K562 (cell line): ENCODE data around the gene SPX.

Experiments
- CTCF ChIP-seq, 3 experiments: IDR thresholded peaks in 2 of 3; conservative IDR thresholded peaks in 1 of 3; 2 replicates each; pipeline ENCODE4 v1.5.1; 2011 to 2012; ENCODE audit warnings: low read length in 3 of 3, mild to moderate bottlenecking in 3 of 3, control low read depth in 2 of 3, improper control_type of control experiment in 1 of 3, inconsistent platforms in 1 of 3, low read depth in 1 of 3, mixed read lengths in 1 of 3, moderate library complexity in 1 of 3; ENCODE audit not compliant: insufficient read depth in 2 of 3
- E2F8 ChIP-seq: fragments of 450-650 bp; IDR thresholded peaks from 2 replicates; pipeline ENCODE4 v1.7.1; 2018; ENCODE audit warnings: mild to moderate bottlenecking, low read depth; ENCODE audit not compliant: partially characterized antibody
- EP300 ChIP-seq: IDR thresholded peaks from 2 replicates; pipeline ENCODE4 v1.6.1; 2012; ENCODE audit warnings: low read length, improper control_type of control experiment
- GATA2 ChIP-seq: sonication (generic); formaldehyde crosslinking; IDR thresholded peaks from 2 replicates; pipeline ENCODE4 v1.4.0; 2020; ENCODE audit warnings: mild to moderate bottlenecking, missing genetic modification reagents
- MNT ChIP-seq, 2 experiments: fragments of 450-650 bp; conservative IDR thresholded peaks; 2 replicates each; pipeline ENCODE4 v1.6.1; 2017; ENCODE audit warnings: mild to moderate bottlenecking in 2 of 2, moderate library complexity in 2 of 2
- MYBL2 ChIP-seq, 2 experiments: fragments of 450-650 bp in 1 of 2; sonication (generic) in 1 of 2; formaldehyde crosslinking in 1 of 2; IDR thresholded peaks; 2 replicates each; pipeline versions ENCODE4 v1.6.1 to v1.8.1; 2017 to 2022; ENCODE audit warnings: borderline replicate concordance in 1 of 2, inconsistent platforms in 1 of 2, low read depth in 1 of 2, mild to moderate bottlenecking in 1 of 2, missing genetic modification reagents in 1 of 2, moderate library complexity in 1 of 2
- NFE2L1 ChIP-seq: fragments of 450-650 bp; IDR thresholded peaks from 2 replicates; pipeline ENCODE4 v1.6.1; 2016; ENCODE audit warnings: missing genetic modification characterization, low read depth, mild to moderate bottlenecking, missing compliant biosample characterization, moderate library complexity, borderline replicate concordance
- NFIC ChIP-seq: fragments of 450-650 bp; IDR thresholded peaks from 2 replicates; pipeline ENCODE4 v1.6.1; 2017; ENCODE audit warnings: mild to moderate bottlenecking, inconsistent platforms
- SMC3 ChIP-seq: conservative IDR thresholded peaks from 2 replicates; pipeline ENCODE4 v1.6.1; 2011; ENCODE audit warnings: low read depth, low read length, improper control_type of control experiment; ENCODE audit not compliant: insufficient read depth
- ZFP1 ChIP-seq: fragments of 450-650 bp; formaldehyde crosslinking; IDR thresholded peaks from 2 replicates; pipeline ENCODE4 v1.4.0; 2020; ENCODE audit warnings: mild to moderate bottlenecking, mixed read lengths
- ZNF184 ChIP-seq: sonication (generic); formaldehyde crosslinking; IDR thresholded peaks from 2 replicates; pipeline ENCODE4 v1.5.0; 2020; ENCODE audit warnings: missing genetic modification reagents
- ZNF449 ChIP-seq: fragments of 250-450 bp; sonication (Bioruptor Pico); IDR thresholded peaks from 2 replicates; pipeline ENCODE4 v1.8.0; 2022; ENCODE audit warnings: moderate library complexity, mild to moderate bottlenecking, inconsistent platforms
- ZNF511 ChIP-seq: sonication (generic); formaldehyde crosslinking; IDR thresholded peaks from 2 replicates; pipeline ENCODE4 v1.8.0; 2022; ENCODE audit warnings: mild to moderate bottlenecking, missing genetic modification reagents

GRCh38 chr12:21527451-21528180 is 1.5 kb downstream of the SPX start:
- TF ChIP-seq GATA2 = no peak
- TF ChIP-seq ZFP1 (CRISPR knock-in tag) = no peak
- no peak for TF ChIP-seq CTCF (IDR thresholded peaks at IDR 0.05 in 2 of 3, conservative IDR thresholded peaks at IDR 0.05 in 1 of 3; ENCODE audit: insufficient read depth in 2 of 3, low read depth in 1 of 3, low read length in 3 of 3)
- TF ChIP-seq NFIC = no peak
- no peak for TF ChIP-seq MNT (conservative IDR thresholded peaks at IDR 0.05)
- no peak for TF ChIP-seq ZNF511 (CRISPR knock-in tag)
- no peak for TF ChIP-seq NFE2L1 (tag)
- TF ChIP-seq SMC3 = no peak
- no peak for TF ChIP-seq MYBL2 (IDR thresholded peaks at IDR 0.05; ENCODE audit: low read depth)
- no peak for TF ChIP-seq MYBL2 (CRISPR knock-in tag; IDR thresholded peaks at IDR 0.05; ENCODE audit: borderline replicate concordance)
- no peak for TF ChIP-seq E2F8
- TF ChIP-seq EP300 = no peak
- TF ChIP-seq ZNF449 (CRISPR knock-in tag) = no peak
- TF ChIP-seq ZNF184 (CRISPR knock-in tag) = no peak
